IMR-90 (cell line): Measurements from ENCODE around the gene RIPOR3. TPM values are rescaled to one million over a fixed set of nuclear protein-coding genes. Genes with fewer than 3 reads are reported as not detected.

Experiments used
- ATAC-seq: fragments of 200-7000 bp; cut with Tn5 transposase; 2 replicates; pipeline ENCODE4 v1.9.1; 2020; ENCODE audit warnings: low read depth, mild to moderate bottlenecking, moderate library complexity
- BruUV-seq: library from RNA; stranded (reverse); fragments of 400-500 nt; replicated peaks from 2 replicates; lab custom pipeline; 2021; lab: Mats Ljungman, UMichigan
- CTCF ChIA-PET: fragments of 300-600 bp; formaldehyde crosslinking; extraction: SDS; loops from one replicate; lab custom pipeline; 2021; ENCODE audit warnings: antibody characterized with exemption; lab: Yijun Ruan, JAX
- POLR2A ChIA-PET: fragments of 300-600 bp; sonication (Branson Sonifier 250); formaldehyde crosslinking; loops from one replicate; lab custom pipeline; 2022; ENCODE audit warnings: antibody characterized with exemption; ENCODE audit not compliant: unreplicated experiment; lab: Charles Lee
- DNase-seq: peaks from one replicate; pipeline ENCODE4 v3.0.0; 2013
- H2AFZ ChIP-seq: replicated peaks from 2 replicates; pipeline ENCODE3; 2013; ENCODE audit warnings: low read length, mild to moderate bottlenecking; ENCODE audit not compliant: poor library complexity
- H2AK5ac ChIP-seq: 2 replicates; pipeline ENCODE4 v1.6.1; 2013; ENCODE audit warnings: low read depth, low read length, inconsistent platforms
- H2AK9ac ChIP-seq: replicated peaks from 2 replicates; pipeline ENCODE3; 2013; ENCODE audit warnings: mild to moderate bottlenecking, low read depth, low read length, moderate library complexity; ENCODE audit not compliant: poor library complexity
- H2BK120ac ChIP-seq: 2 replicates; pipeline ENCODE4 v1.6.1; 2013; ENCODE audit warnings: low read depth, low read length, inconsistent platforms
- H2BK15ac ChIP-seq: 3 replicates; pipeline ENCODE4 v1.6.1; 2013; ENCODE audit warnings: low read depth, low read length, inconsistent platforms
- H2BK20ac ChIP-seq: 2 replicates; pipeline ENCODE4 v1.6.1; 2013; ENCODE audit warnings: low read depth, mild to moderate bottlenecking, inconsistent platforms, low read length, moderate library complexity
- H2BK5ac ChIP-seq: 2 replicates; pipeline ENCODE4 v1.6.1; 2013; ENCODE audit warnings: mild to moderate bottlenecking, low read depth, low read length, inconsistent platforms; ENCODE audit not compliant: poor library complexity, severe bottlenecking
- H3K14ac ChIP-seq: replicated peaks from 2 replicates; pipeline ENCODE4 v1.6.1; 2013; ENCODE audit warnings: low read depth, low read length, inconsistent platforms
- H3K18ac ChIP-seq: 2 replicates; pipeline ENCODE4 v1.6.1; 2013; ENCODE audit warnings: low read depth, low read length, control low read depth
- H3K23ac ChIP-seq: 2 replicates; pipeline ENCODE4 v1.6.1; 2013; ENCODE audit warnings: low read depth, low read length, inconsistent platforms
- H3K27ac ChIP-seq: 2 replicates; pipeline ENCODE4 v1.5.1; 2013; ENCODE audit warnings: mild to moderate bottlenecking, control low read depth, low read length; ENCODE audit not compliant: insufficient read depth
- H3K27me3 ChIP-seq: 2 replicates; pipeline ENCODE4 v1.6.1; 2013; ENCODE audit warnings: low read length; ENCODE audit not compliant: control insufficient read depth, insufficient read depth
- H3K36me3 ChIP-seq: 2 replicates; pipeline ENCODE4 v1.6.1; 2013; ENCODE audit warnings: low read length, mixed read lengths; ENCODE audit not compliant: control insufficient read depth, insufficient read depth
- H3K4ac ChIP-seq: 2 replicates; pipeline ENCODE4 v1.6.1; 2013; ENCODE audit warnings: low read depth, low read length, inconsistent platforms
- H3K4me1 ChIP-seq: 2 replicates; pipeline ENCODE4 v1.6.1; 2013; ENCODE audit warnings: low read length, mixed read lengths; ENCODE audit not compliant: control insufficient read depth, insufficient read depth
- H3K4me2 ChIP-seq: 2 replicates; pipeline ENCODE4 v1.6.1; 2013; ENCODE audit warnings: low read depth, mild to moderate bottlenecking, control low read depth, low read length, moderate library complexity
- H3K4me3 ChIP-seq: 2 replicates; pipeline ENCODE4 v1.5.1; 2013; ENCODE audit warnings: low read depth, mild to moderate bottlenecking, control low read depth, low read length, moderate library complexity; ENCODE audit not compliant: insufficient read depth
- H3K56ac ChIP-seq: 2 replicates; pipeline ENCODE4 v1.6.1; 2013; ENCODE audit warnings: low read length, inconsistent platforms; ENCODE audit not compliant: insufficient read depth; ENCODE audit errors: extremely low read depth
- H3K79me1 ChIP-seq, 2 experiments: 2 replicates each; pipeline ENCODE4 v1.6.1; 2013; ENCODE audit warnings: low read length in 2 of 2, inconsistent platforms in 1 of 2, low read depth in 1 of 2
- H3K9ac ChIP-seq: 2 replicates; pipeline ENCODE4 v1.6.1; 2013; ENCODE audit warnings: low read depth, low read length, control low read depth
- H3K9me1 ChIP-seq: 2 replicates; pipeline ENCODE4 v1.6.1; 2013; ENCODE audit warnings: low read length, inconsistent platforms; ENCODE audit not compliant: insufficient read depth
- H3K9me3 ChIP-seq: 2 replicates; pipeline ENCODE4 v1.6.1; 2013; ENCODE audit warnings: low read length; ENCODE audit not compliant: control insufficient read depth, insufficient read depth
- H4K20me1 ChIP-seq: 2 replicates; pipeline ENCODE4 v1.6.1; 2013; ENCODE audit warnings: low read length, inconsistent platforms; ENCODE audit not compliant: insufficient read depth
- H4K5ac ChIP-seq: 2 replicates; pipeline ENCODE4 v1.6.1; 2013; ENCODE audit warnings: mild to moderate bottlenecking, low read depth, low read length, control low read depth
- H4K8ac ChIP-seq, 2 experiments: 2 replicates each; pipeline ENCODE4 v1.6.1; 2013; ENCODE audit warnings: low read depth in 2 of 2, low read length in 2 of 2, control low read depth in 1 of 2, inconsistent platforms in 1 of 2
- H4K91ac ChIP-seq: 2 replicates; pipeline ENCODE4 v1.6.1; 2013; ENCODE audit warnings: low read depth, low read length, inconsistent platforms; ENCODE audit not compliant: insufficient read depth
- BHLHE40 ChIP-seq: fragments of 150-350 bp; IDR thresholded peaks from 2 replicates; pipeline ENCODE4 v1.6.1; 2016; ENCODE audit warnings: mild to moderate bottlenecking, low read depth, low read length
- CEBPB ChIP-seq: IDR thresholded peaks from 2 replicates; pipeline ENCODE4 v1.6.1; 2012; ENCODE audit warnings: low read depth, low read length, improper control_type of control experiment
- CHD1 ChIP-seq: IDR thresholded peaks from 2 replicates; pipeline ENCODE4 v1.6.1; 2012; ENCODE audit warnings: low read depth, low read length, improper control_type of control experiment
- CTCF ChIP-seq: conservative IDR thresholded peaks from 2 replicates; pipeline ENCODE4 v1.5.1; 2012; ENCODE audit warnings: mild to moderate bottlenecking, low read depth, low read length, improper control_type of control experiment
- FOS ChIP-seq: fragments of 150-350 bp; IDR thresholded peaks from 2 replicates; pipeline ENCODE4 v1.6.1; 2016; ENCODE audit warnings: low read depth, low read length
- MAZ ChIP-seq: IDR thresholded peaks from 2 replicates; pipeline ENCODE4 v1.6.1; 2012; ENCODE audit warnings: low read depth, mild to moderate bottlenecking, low read length, improper control_type of control experiment, moderate library complexity, borderline replicate concordance
- MXI1 ChIP-seq: IDR thresholded peaks from 2 replicates; pipeline ENCODE4 v1.6.1; 2012; ENCODE audit warnings: low read depth, mild to moderate bottlenecking, low read length, moderate library complexity, borderline replicate concordance
- NFE2L2 ChIP-seq: fragments of 150-350 bp; IDR thresholded peaks from 2 replicates; pipeline ENCODE4 v1.6.1; 2016; ENCODE audit warnings: low read depth, mild to moderate bottlenecking, low read length
- POLR2A ChIP-seq: IDR thresholded peaks from 2 replicates; pipeline ENCODE4 v1.6.1; 2012; ENCODE audit warnings: mild to moderate bottlenecking, low read depth, low read length
- RAD21 ChIP-seq: IDR thresholded peaks from 2 replicates; pipeline ENCODE4 v1.6.1; 2012; ENCODE audit warnings: low read length, improper control_type of control experiment
- RCOR1 ChIP-seq: IDR thresholded peaks from 2 replicates; pipeline ENCODE4 v1.6.1; 2012; ENCODE audit warnings: mild to moderate bottlenecking, low read length, improper control_type of control experiment; ENCODE audit not compliant: insufficient replicate concordance
- RFX5 ChIP-seq: IDR thresholded peaks from 2 replicates; pipeline ENCODE4 v1.8.0; 2012; ENCODE audit warnings: low read depth, mild to moderate bottlenecking, low read length, moderate library complexity
- SMC3 ChIP-seq: fragments of 150-350 bp; IDR thresholded peaks from 2 replicates; pipeline ENCODE4 v1.6.1; 2016; ENCODE audit warnings: low read depth, mild to moderate bottlenecking, antibody characterized with exemption, low read length, moderate library complexity
- WGBS, 2 experiments: methylation state at CpG; one replicate each; pipeline versions ENCODE4 v1.1.5 to v1.1.7; 2013; ENCODE audit warnings: missing lambda C conversion rate in 2 of 2; ENCODE audit not compliant: insufficient read length in 1 of 2; ENCODE audit errors: extremely low coverage in 2 of 2; 5-methylcytosine and 5-hydroxymethylcytosine counted together
- dilution Hi-C: fragments of 300-500 bp; cut with HindIII; formaldehyde crosslinking; loops from one replicate; pipeline ENCODE4 v1.14.3; 2018; ENCODE audit warnings: low sequenced_read_pairs; ENCODE audit not compliant: unreplicated experiment
- in situ Hi-C: fragments of 300-500 bp; cut with MboI; formaldehyde crosslinking; loops from 3 replicates; pipeline ENCODE4 v1.14.3; 2019; ENCODE audit warnings: low sequenced_read_pairs, inconsistent platforms, mixed read lengths
- intact Hi-C: fragments of 100-400 bp; cut with micrococcal nuclease; formaldehyde crosslinking; loops from 2 replicates; pipeline ENCODE4 v1.10.0; 2022
- polyA plus RNA-seq, 3 experiments: library from polyadenylated mRNA; depleted of rRNA; stranded (reverse); fragments of >200 nt; gene quantifications; 2 replicates each; pipeline ENCODE4 v1.2.3, GENCODE V29; 2012; ENCODE audit warnings: low replicate concordance in 1 of 3
- total RNA-seq: library from RNA; depleted of rRNA; stranded (reverse); fragments of >200 nt; gene quantifications from 2 replicates; pipeline ENCODE4 v1.2.3, GENCODE V29; 2012
- TF ChIP-seq, protein P1 (sequence below): fragments of 150-350 bp; IDR thresholded peaks from 2 replicates; pipeline ENCODE4 v1.6.1; 2017; ENCODE audit warnings: mild to moderate bottlenecking, antibody characterized with exemption, low read length, low read depth
- TF ChIP-seq, protein P2 (sequence below): fragments of 150-350 bp; IDR thresholded peaks from 2 replicates; pipeline ENCODE4 v1.6.1; 2016; ENCODE audit warnings: low read depth, mild to moderate bottlenecking, low read length, moderate library complexity, borderline replicate concordance

RIPOR3 gene
- total and polyA plus RNA-seq, 2 of the 4 experiments (the other 2 are of a cell fraction), result 0.54 to 1.7 TPM

- Histone ChIP-seq H4K5ac (no peak overlapping the region), H3K4me1 (peaks cover 6% of the 10 kb centered on the region; the same call in 1 of the 2 replicates), H3K4me3 (no peak overlapping the region), H3K4me2 (no peak overlapping the region), H3K9me1 (no peaks in the 10 kb centered on the region), H3K23ac (no peak overlapping the region), H3K79me1 (peaks cover 14 to 51% of the 10 kb centered on the region in 2 experiments), H4K8ac (no peak overlapping the region), H3K9ac (no peak overlapping the region), H2BK120ac (no peak overlapping the region), H3K27ac (0 out of 2 replicates have a peak overlapping the region, but pooled peaks have one; percentile 10), H2BK15ac (no peak overlapping the region), H2AK5ac (no peak overlapping the region; the same call in 1 of the 2 replicates), H2BK5ac (no peak overlapping the region), H3K4ac (no peak overlapping the region), H4K20me1 (peaks cover 26% of the 10 kb centered on the region), H3K36me3 (peaks cover 82% of the 10 kb centered on the region), H2AK9ac (peak overlapping the region; percentile 39), H2AFZ (no peak overlapping the region), H2BK20ac (no peak overlapping the region), H3K9me3 (no peaks in the 10 kb centered on the region), H3K14ac (no peak overlapping the region), H3K18ac (no peak overlapping the region), H4K91ac (no peak overlapping the region), H3K27me3 (no peaks in the 10 kb centered on the region), H3K56ac (no peak overlapping the region)
- ChIA-PET POLR2A (no interaction called here), CTCF (interaction anchor here (1.0 kb wide), 1 partner anchor 8 kb away, joined by 3 read pairs; no protein-coding TSS in a partner anchor)
- no peak for DNase-seq
- 95% methylated on average over 10 of the region's 15 CpGs; no CpG with 5 or more reads in 1 of the 2 experiments for WGBS, 2 experiments
- BruUV-seq, result TSS peak; percentile 61
- in situ Hi-C loops, result no loop called here
- intact Hi-C loops, result no loop called here
- dilution Hi-C loops, result no loop called here
- ATAC-seq, result no peak
- TF ChIP-seq MXI1, result no peak
- TF ChIP-seq POLR2A, result no peak
- no peak for TF ChIP-seq RCOR1
- no peak for TF ChIP-seq RAD21
- TF ChIP-seq NFE2L2, result no peak
- TF ChIP-seq BHLHE40, result no peak
- no peak for TF ChIP-seq MAZ
- no peak for TF ChIP-seq SMC3
- TF ChIP-seq FOS, result no peak
- no peak for TF ChIP-seq RFX5
- TF ChIP-seq, protein P1, sequence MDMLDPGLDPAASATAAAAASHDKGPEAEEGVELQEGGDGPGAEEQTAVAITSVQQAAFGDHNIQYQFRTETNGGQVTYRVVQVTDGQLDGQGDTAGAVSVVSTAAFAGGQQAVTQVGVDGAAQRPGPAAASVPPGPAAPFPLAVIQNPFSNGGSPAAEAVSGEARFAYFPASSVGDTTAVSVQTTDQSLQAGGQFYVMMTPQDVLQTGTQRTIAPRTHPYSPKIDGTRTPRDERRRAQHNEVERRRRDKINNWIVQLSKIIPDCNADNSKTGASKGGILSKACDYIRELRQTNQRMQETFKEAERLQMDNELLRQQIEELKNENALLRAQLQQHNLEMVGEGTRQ, result no peak
- no peak for TF ChIP-seq CTCF
- no peak for TF ChIP-seq CEBPB
- TF ChIP-seq, protein P2, sequence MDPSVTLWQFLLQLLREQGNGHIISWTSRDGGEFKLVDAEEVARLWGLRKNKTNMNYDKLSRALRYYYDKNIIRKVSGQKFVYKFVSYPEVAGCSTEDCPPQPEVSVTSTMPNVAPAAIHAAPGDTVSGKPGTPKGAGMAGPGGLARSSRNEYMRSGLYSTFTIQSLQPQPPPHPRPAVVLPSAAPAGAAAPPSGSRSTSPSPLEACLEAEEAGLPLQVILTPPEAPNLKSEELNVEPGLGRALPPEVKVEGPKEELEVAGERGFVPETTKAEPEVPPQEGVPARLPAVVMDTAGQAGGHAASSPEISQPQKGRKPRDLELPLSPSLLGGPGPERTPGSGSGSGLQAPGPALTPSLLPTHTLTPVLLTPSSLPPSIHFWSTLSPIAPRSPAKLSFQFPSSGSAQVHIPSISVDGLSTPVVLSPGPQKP, result no peak
- no peak for TF ChIP-seq CHD1
Observed at GRCh38 chr20:50583442-50584150, 107.7 kb downstream of the RIPOR3 start.
